Activated T-helper 9 cell treated with anti-CD3 and anti-CD28 coated beads, Interleukin-2, amount 50 U/mL, for 16 hours (primary cell): Measurements from ENCODE around the gene P2RX5.
"Not testable (repeated sequence)": the region's sequence is repeated elsewhere in the genome, so short reads cannot be mapped to it uniquely, and the experiment has no call there.

Experiments
- DNase-seq: peaks from one replicate; pipeline ENCODE4 v3.0.0-alpha.2; 2020; ENCODE audit warnings: low read depth

Gene P2RX5

GRCh38 chr17:3712811-3713463 is 17.0 kb upstream of the P2RX5 start:
- DNase-seq: no peak

- DNase-seq: peak; percentile 47
Measured at GRCh38 chr17:3710951-3711383, 15.0 kb upstream of the P2RX5 start.

- DNase-seq: no peak
Measured at GRCh38 chr17:3708366-3708765, 12.4 kb upstream of the P2RX5 start.

- DNase-seq: not testable (repeated sequence)
Measured at GRCh38 chr17:3705718-3705984, 9.7 kb upstream of the P2RX5 start.

GRCh38 chr17:3704931-3705717 is 9.2 kb upstream of the P2RX5 start:
- DNase-seq: no peak

- DNase-seq: not testable (repeated sequence)
Measured at GRCh38 chr17:3702041-3702539, 6.1 kb upstream of the P2RX5 start.

- no peak for DNase-seq
Measured at GRCh38 chr17:3699951-3700350, 4.0 kb upstream of the P2RX5 start.

GRCh38 chr17:3698139-3698538 is 2.2 kb upstream of the P2RX5 start:
- no peak for DNase-seq

- DNase-seq: no peak
Measured at GRCh38 chr17:3697103-3697476, 1.1 kb upstream of the P2RX5 start.

GRCh38 chr17:3695129-3695722 is 729 bp downstream of the P2RX5 start:
- no peak for DNase-seq

- DNase-seq: peak; percentile 17
Measured at GRCh38 chr17:3693829-3694231, 2.1 kb downstream of the P2RX5 start.

GRCh38 chr17:3693141-3693540 is 2.8 kb downstream of the P2RX5 start:
- DNase-seq: no peak

- no peak for DNase-seq
Measured at GRCh38 chr17:3692346-3692745, 3.6 kb downstream of the P2RX5 start.

- DNase-seq: no peak
Measured at GRCh38 chr17:3691617-3692067, 4.3 kb downstream of the P2RX5 start.

GRCh38 chr17:3690094-3690715 is 5.8 kb downstream of the P2RX5 start:
- DNase-seq: no peak

- no peak for DNase-seq
Measured at GRCh38 chr17:3689262-3690093, 6.5 kb downstream of the P2RX5 start.

GRCh38 chr17:3688852-3689261 is 7.1 kb downstream of the P2RX5 start:
- DNase-seq: no peak

- DNase-seq: no peak
Measured at GRCh38 chr17:3688027-3688553, 7.9 kb downstream of the P2RX5 start.

- DNase-seq: no peak
Measured at GRCh38 chr17:3685174-3685573, 10.8 kb downstream of the P2RX5 start.

- DNase-seq: peak; percentile 41
Measured at GRCh38 chr17:3683054-3683511, 12.9 kb downstream of the P2RX5 start.

- no peak for DNase-seq
Measured at GRCh38 chr17:3682033-3682432, 13.9 kb downstream of the P2RX5 start.
